Activated naive CD4-positive, alpha-beta T cell treated with anti-CD3 and anti-CD28 coated beads for 36 hours (primary cell): ENCODE measurements around the gene GRB10. TPM values are rescaled to one million over a fixed set of nuclear protein-coding genes. Genes with fewer than 3 reads are reported as not detected.

Source experiments
- CTCF ChIA-PET: fragments of 350-600 bp; sonication (Branson Sonifier 250); formaldehyde crosslinking; loops from one replicate; lab custom pipeline; 2021; ENCODE audit warnings: antibody characterized with exemption; lab: Charles Lee
- DNase-seq: peaks from one replicate; pipeline ENCODE4 v3.0.0-alpha.2; 2020
- H3K27ac Mint-ChIP-seq: one replicate; pipeline ENCODE4 v1.8.0; 2021; ENCODE audit warnings: mild to moderate bottlenecking, mixed read lengths
- H3K27me3 Mint-ChIP-seq: one replicate; pipeline ENCODE4 v1.8.0; 2021; ENCODE audit warnings: low read depth, mixed read lengths
- H3K36me3 Mint-ChIP-seq: one replicate; pipeline ENCODE4 v1.8.0; 2021; ENCODE audit warnings: low read depth, mixed read lengths
- H3K4me1 Mint-ChIP-seq: one replicate; pipeline ENCODE4 v1.8.0; 2021; ENCODE audit warnings: low read depth, mixed read lengths
- H3K4me3 Mint-ChIP-seq: one replicate; pipeline ENCODE4 v1.8.0; 2021; ENCODE audit warnings: mild to moderate bottlenecking, moderate library complexity, mixed read lengths
- H3K9me3 Mint-ChIP-seq: one replicate; pipeline ENCODE4 v1.8.0; 2021; ENCODE audit warnings: mixed read lengths
- intact Hi-C: fragments of 100-400 bp; cut with micrococcal nuclease; formaldehyde crosslinking; loops from one replicate; pipeline ENCODE4 v1.15.1; 2023
- total RNA-seq, 2 experiments: library from RNA; stranded (reverse); gene quantifications; one replicate each; pipeline ENCODE4 v1.2.3, GENCODE V29; 2021

The GRB10 gene
- total RNA-seq: 10 to 100 TPM; 24.3 to 30.4 TPM

GRCh38 chr7:50782375-50783208 lies at the start of gene GRB10:
TSS of gene GRB10 (minus strand) at chr7:50782896. CDS start at chr7:50732322, 50,574 bp downstream.
- intact Hi-C loops: loop anchor here (5.0 kb wide), 1 partner anchor 285 kb away; no protein-coding TSS in a partner anchor
- peaks cover 18% of the 10 kb centered on the region for H3K4me1 Mint-ChIP-seq
- CTCF ChIA-PET: interaction anchor here (0.8 to 1.0 kb wide), 2 partner anchors 13 to 378 kb away, joined by 3 read pairs; no protein-coding TSS in a partner anchor
- peaks cover 4% of the 10 kb centered on the region for H3K27me3 Mint-ChIP-seq
- DNase-seq: no peak
- no peaks in the 10 kb centered on the region for H3K9me3 Mint-ChIP-seq
- no peaks in the 10 kb centered on the region for H3K36me3 Mint-ChIP-seq
- H3K27ac Mint-ChIP-seq: no peak within 1 kb of the TSS
- H3K4me3 Mint-ChIP-seq: peak within 1 kb of the TSS; percentile 65

DNA sequence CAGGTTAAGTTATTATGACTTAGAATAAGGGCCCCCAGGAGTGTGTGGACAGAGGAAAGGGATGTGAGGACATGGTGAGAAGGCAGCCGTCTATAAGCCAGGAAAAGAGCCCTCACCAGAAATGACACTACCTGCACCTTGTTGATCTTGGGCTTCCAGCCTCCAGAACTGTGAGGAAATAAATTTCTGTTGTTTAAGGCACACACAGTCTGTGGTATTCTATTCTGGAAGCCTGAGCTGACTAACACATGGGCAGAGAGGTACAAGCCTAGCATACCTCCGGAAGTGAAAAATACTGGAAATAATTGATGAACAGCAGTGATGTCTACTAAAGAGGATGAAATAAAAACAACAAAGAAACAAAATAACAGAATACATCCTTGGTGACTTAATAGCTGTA lies 46.1 kb upstream of the GRB10 start:
- Mint-ChIP-seq H3K9me3 (no peaks in the 10 kb centered on the region), H3K4me3 (no peak overlapping the region), H3K27ac (no peak overlapping the region), H3K4me1 (peaks cover 24% of the 10 kb centered on the region), H3K36me3 (peaks cover 1% of the 10 kb centered on the region), H3K27me3 (peaks cover 2% of the 10 kb centered on the region)
- CTCF ChIA-PET: no interaction called here
- intact Hi-C loops: no loop called here
- no peak for DNase-seq

GRCh38 chr7:50828116-50828515 lies 45.4 kb upstream of the GRB10 start:
- H3K4me1 Mint-ChIP-seq: peaks cover 22% of the 10 kb centered on the region
- no peak for DNase-seq
- peaks cover 2% of the 10 kb centered on the region for H3K27me3 Mint-ChIP-seq
- peaks cover 1% of the 10 kb centered on the region for H3K36me3 Mint-ChIP-seq
- H3K4me3 Mint-ChIP-seq: no peak overlapping the region
- CTCF ChIA-PET: interaction anchor here (0.6 kb wide), 1 partner anchor 313 kb away, joined by 3 read pairs; no protein-coding TSS in a partner anchor
- H3K27ac Mint-ChIP-seq: no peak overlapping the region
- intact Hi-C loops: no loop called here
- no peaks in the 10 kb centered on the region for H3K9me3 Mint-ChIP-seq

- CTCF ChIA-PET: interaction anchor here (0.6 kb wide), 1 partner anchor 314 kb away, joined by 3 read pairs; no protein-coding TSS in a partner anchor
- H3K36me3 Mint-ChIP-seq: peaks cover 1% of the 10 kb centered on the region
- H3K27ac Mint-ChIP-seq: no peak overlapping the region
- H3K27me3 Mint-ChIP-seq: peaks cover 2% of the 10 kb centered on the region
- no peaks in the 10 kb centered on the region for H3K9me3 Mint-ChIP-seq
- DNase-seq: no peak
- peaks cover 15% of the 10 kb centered on the region for H3K4me1 Mint-ChIP-seq
- no peak overlapping the region for H3K4me3 Mint-ChIP-seq
- intact Hi-C loops: loop anchor here (2.0 kb wide), 1 partner anchor 46 kb away; no protein-coding TSS in a partner anchor
Observed at GRCh38 chr7:50827281-50827680, 44.6 kb upstream of the GRB10 start.

DNA sequence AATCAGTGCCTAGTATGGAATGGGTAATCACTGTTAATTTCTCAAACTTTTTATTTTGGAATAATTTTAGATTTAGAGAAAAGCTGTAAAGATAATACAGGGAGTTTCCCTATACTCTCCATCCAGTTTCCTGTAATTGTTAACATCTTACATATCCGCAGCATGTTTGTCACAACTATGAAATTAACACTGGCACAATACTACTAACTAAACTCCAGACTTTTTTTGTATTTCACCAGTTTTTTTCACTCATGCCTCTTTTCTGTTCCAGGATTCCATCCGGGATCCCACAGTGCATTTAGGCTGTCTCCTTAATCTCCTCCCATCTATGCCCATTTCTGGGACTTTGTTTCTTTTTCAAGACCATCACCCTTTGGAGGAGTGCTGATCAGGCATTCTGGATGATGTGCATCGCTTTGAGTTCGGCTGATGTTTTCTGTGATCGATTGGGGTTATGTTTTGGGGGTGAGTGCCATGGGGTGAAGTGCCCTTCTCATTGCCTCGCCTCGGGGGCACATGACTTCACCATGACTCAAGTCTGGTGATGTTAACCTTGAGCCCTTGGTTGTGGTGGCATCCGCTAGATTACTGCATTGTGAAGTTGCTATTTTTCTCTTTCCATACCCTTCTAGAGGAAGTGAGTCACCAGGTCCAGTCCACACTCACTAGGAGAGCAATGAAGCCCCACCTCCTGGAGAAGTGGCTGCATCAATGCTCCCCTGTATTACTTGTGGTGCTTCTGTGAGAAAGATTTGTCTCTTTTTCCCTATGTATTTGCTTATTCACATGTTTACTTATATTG lies 43.9 kb upstream of the GRB10 start:
- peaks cover 1% of the 10 kb centered on the region for H3K36me3 Mint-ChIP-seq
- CTCF ChIA-PET: no interaction called here
- peak; percentile 73 for DNase-seq

GRCh38 chr7:50825465-50825864 lies 42.8 kb upstream of the GRB10 start:
- H3K27ac Mint-ChIP-seq: no peak overlapping the region
- H3K4me3 Mint-ChIP-seq: no peak overlapping the region
- peaks cover 1% of the 10 kb centered on the region for H3K36me3 Mint-ChIP-seq
- H3K9me3 Mint-ChIP-seq: no peaks in the 10 kb centered on the region
- CTCF ChIA-PET: no interaction called here
- no peak for DNase-seq
- peaks cover 15% of the 10 kb centered on the region for H3K4me1 Mint-ChIP-seq
- intact Hi-C loops: no loop called here
- H3K27me3 Mint-ChIP-seq: peaks cover under 1% of the 10 kb centered on the region

More for the DNA sequence above, 43.9 kb upstream of the GRB10 start:
- H3K4me3 Mint-ChIP-seq: no peak overlapping the region
- no peaks in the 10 kb centered on the region for H3K9me3 Mint-ChIP-seq
- H3K27me3 Mint-ChIP-seq: peaks cover 2% of the 10 kb centered on the region
- intact Hi-C loops: loop anchor here (1.0 to 2.0 kb wide), 2 partner anchors 46 to 297 kb away; no protein-coding TSS in a partner anchor
- peaks cover 15% of the 10 kb centered on the region for H3K4me1 Mint-ChIP-seq
- peak overlapping the region; percentile 28 for H3K27ac Mint-ChIP-seq

- H3K27me3 Mint-ChIP-seq: no peaks in the 10 kb centered on the region
- no peak overlapping the region for H3K27ac Mint-ChIP-seq
- CTCF ChIA-PET: no interaction called here
- H3K9me3 Mint-ChIP-seq: no peaks in the 10 kb centered on the region
- intact Hi-C loops: no loop called here
- peaks cover 1% of the 10 kb centered on the region for H3K36me3 Mint-ChIP-seq
- no peak for DNase-seq
- no peak overlapping the region for H3K4me3 Mint-ChIP-seq
- peaks cover 15% of the 10 kb centered on the region for H3K4me1 Mint-ChIP-seq
Observed at GRCh38 chr7:50824882-50825281, 42.2 kb upstream of the GRB10 start.

- no peak overlapping the region for H3K27ac Mint-ChIP-seq
- peaks cover 1% of the 10 kb centered on the region for H3K36me3 Mint-ChIP-seq
- CTCF ChIA-PET: no interaction called here
- H3K4me1 Mint-ChIP-seq: peaks cover 13% of the 10 kb centered on the region
- H3K9me3 Mint-ChIP-seq: no peaks in the 10 kb centered on the region
- intact Hi-C loops: no loop called here
- no peak overlapping the region for H3K4me3 Mint-ChIP-seq
- H3K27me3 Mint-ChIP-seq: no peaks in the 10 kb centered on the region
- no peak for DNase-seq
Observed at GRCh38 chr7:50822706-50823105, 40.0 kb upstream of the GRB10 start.

DNA sequence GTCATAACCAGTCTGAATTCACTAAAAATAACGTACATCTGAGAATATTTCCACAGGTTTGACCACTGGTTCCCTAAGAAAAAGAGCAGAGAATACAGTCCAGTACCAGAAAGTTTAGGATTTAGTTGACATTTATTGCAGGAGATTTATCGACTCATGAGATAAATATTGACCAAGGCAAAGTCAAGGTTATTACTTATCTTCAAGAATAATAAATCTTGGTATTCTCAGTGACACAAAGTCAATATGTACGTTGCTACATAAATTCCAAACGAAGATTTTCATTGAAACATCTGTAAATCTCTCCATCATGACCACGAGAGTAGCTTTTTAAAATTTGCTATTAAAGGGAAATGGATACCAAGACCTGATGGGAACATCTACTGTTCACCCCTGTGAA lies 39.4 kb upstream of the GRB10 start:
- Mint-ChIP-seq H3K27ac (no peak overlapping the region), H3K36me3 (peaks cover 1% of the 10 kb centered on the region), H3K27me3 (no peaks in the 10 kb centered on the region), H3K4me3 (no peak overlapping the region), H3K9me3 (no peaks in the 10 kb centered on the region), H3K4me1 (peaks cover 7% of the 10 kb centered on the region)
- intact Hi-C loops: no loop called here
- CTCF ChIA-PET: no interaction called here
- DNase-seq: no peak

GRCh38 chr7:50821457-50822008 lies 38.8 kb upstream of the GRB10 start:
- peaks cover 1% of the 10 kb centered on the region for H3K36me3 Mint-ChIP-seq
- peaks cover 1% of the 10 kb centered on the region for H3K4me1 Mint-ChIP-seq
- H3K27me3 Mint-ChIP-seq: peaks cover 4% of the 10 kb centered on the region
- DNase-seq: no peak
- no peaks in the 10 kb centered on the region for H3K9me3 Mint-ChIP-seq
- no peak overlapping the region for H3K4me3 Mint-ChIP-seq
- no peak overlapping the region for H3K27ac Mint-ChIP-seq
- intact Hi-C loops: no loop called here
- CTCF ChIA-PET: no interaction called here

DNA sequence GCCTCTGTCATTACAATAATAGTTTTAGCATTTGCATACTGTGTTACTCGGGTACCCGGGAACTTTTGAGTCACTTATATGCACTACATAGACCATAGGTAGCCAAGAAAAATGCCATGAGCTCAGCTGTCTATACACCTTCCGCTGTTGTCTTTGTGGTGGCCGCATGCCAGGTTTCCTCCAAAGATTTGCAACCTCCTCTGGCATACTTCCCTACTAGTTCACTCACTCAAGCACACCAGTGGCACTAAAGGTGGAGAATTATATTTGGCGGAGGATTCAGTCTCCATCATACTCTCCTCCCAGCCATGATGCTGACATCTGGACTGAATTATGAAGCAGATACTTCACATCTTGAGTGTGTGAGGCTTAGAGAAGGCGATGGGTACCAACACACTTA lies 35.6 kb upstream of the GRB10 start:
- intact Hi-C loops: no loop called here
- CTCF ChIA-PET: no interaction called here
- Mint-ChIP-seq H3K27ac (no peak overlapping the region), H3K27me3 (peaks cover 4% of the 10 kb centered on the region), H3K9me3 (no peaks in the 10 kb centered on the region), H3K4me3 (no peak overlapping the region), H3K4me1 (no peaks in the 10 kb centered on the region), H3K36me3 (no peaks in the 10 kb centered on the region)
- no peak for DNase-seq

- Mint-ChIP-seq H3K36me3 (no peaks in the 10 kb centered on the region), H3K27me3 (peaks cover 4% of the 10 kb centered on the region), H3K27ac (no peak overlapping the region), H3K4me1 (no peaks in the 10 kb centered on the region), H3K9me3 (no peaks in the 10 kb centered on the region), H3K4me3 (no peak overlapping the region)
- CTCF ChIA-PET: interaction anchor here (1.2 kb wide), 1 partner anchor 120 kb away, joined by 3 read pairs; no protein-coding TSS in a partner anchor
- intact Hi-C loops: no loop called here
- no peak for DNase-seq
Observed at GRCh38 chr7:50817561-50817960, 34.9 kb upstream of the GRB10 start.
